ENCODE results near the gene FXYD4. TPM values are rescaled to one million over a fixed set of nuclear protein-coding genes. Genes with fewer than 3 reads are reported as not detected.
"Not testable (repeated sequence)": the region's sequence is repeated elsewhere in the genome, so short reads cannot be mapped to it uniquely, and the experiment has no call there.

The FXYD4 gene
- total RNA-seq: not detected

- Mint-ChIP-seq H3K27me3 (no peaks in the 10 kb centered on the region), H3K36me3 (ENCODE audit: low read depth) (no peaks in the 10 kb centered on the region), H3K9me3 (no peaks in the 10 kb centered on the region), H3K4me3 (no peak within 1 kb of the TSS), H3K27ac (no peak within 1 kb of the TSS), H3K4me1 (peaks cover 11% of the 10 kb centered on the region)
- DNase-seq: no peak
- ChIA-PET POLR2A (interaction anchor here (1.1 kb wide), 1 partner anchor 10 kb away, joined by 3 read pairs; no protein-coding TSS in a partner anchor), CTCF (no interaction called here)
Measured at GRCh38 chr10:43371418-43371817, at the start of gene FXYD4. TSS of gene FXYD4 (plus strand) at chr10:43371636. CDS start at chr10:43373747, 2,111 bp downstream.

- CTCF ChIA-PET: interaction anchor here (1.0 to 2.4 kb wide), 2 partner anchors 30 to 53 kb away, joined by 3 to 13 read pairs; no protein-coding TSS in a partner anchor
Measured at GRCh38 chr10:43322331-43322730, 49.1 kb upstream of the FXYD4 start.

GRCh38 chr10:43322769-43323168 lies 48.7 kb upstream of the FXYD4 start:
- Mint-ChIP-seq H3K27me3 (peaks cover 7% of the 10 kb centered on the region), H3K27ac (no peak overlapping the region), H3K36me3 (ENCODE audit: low read depth) (no peaks in the 10 kb centered on the region), H3K9me3 (no peaks in the 10 kb centered on the region), H3K4me3 (peak overlapping the region; percentile 31), H3K4me1 (peaks cover 46% of the 10 kb centered on the region)
- POLR2A ChIA-PET: interaction anchor here (0.9 to 1.3 kb wide), 3 partner anchors 23 to 30 kb away, joined by 3 to 4 read pairs (median 4); no protein-coding TSS in a partner anchor
- CTCF ChIA-PET: interaction anchor here (1.0 to 2.4 kb wide), 2 partner anchors 30 to 53 kb away, joined by 3 to 13 read pairs; no protein-coding TSS in a partner anchor
- peak; percentile 92 for DNase-seq

More at GRCh38 chr10:43322331-43322730, 49.1 kb upstream of the FXYD4 start:
- Mint-ChIP-seq H3K9me3 (no peaks in the 10 kb centered on the region), H3K36me3 (ENCODE audit: low read depth) (no peaks in the 10 kb centered on the region), H3K27ac (no peak overlapping the region), H3K4me1 (peaks cover 47% of the 10 kb centered on the region), H3K4me3 (no peak overlapping the region), H3K27me3 (peaks cover 5% of the 10 kb centered on the region)
- POLR2A ChIA-PET: interaction anchor here (1.3 kb wide), 1 partner anchor 23 kb away, joined by 4 read pairs; no protein-coding TSS in a partner anchor
- no peak for DNase-seq

DNA sequence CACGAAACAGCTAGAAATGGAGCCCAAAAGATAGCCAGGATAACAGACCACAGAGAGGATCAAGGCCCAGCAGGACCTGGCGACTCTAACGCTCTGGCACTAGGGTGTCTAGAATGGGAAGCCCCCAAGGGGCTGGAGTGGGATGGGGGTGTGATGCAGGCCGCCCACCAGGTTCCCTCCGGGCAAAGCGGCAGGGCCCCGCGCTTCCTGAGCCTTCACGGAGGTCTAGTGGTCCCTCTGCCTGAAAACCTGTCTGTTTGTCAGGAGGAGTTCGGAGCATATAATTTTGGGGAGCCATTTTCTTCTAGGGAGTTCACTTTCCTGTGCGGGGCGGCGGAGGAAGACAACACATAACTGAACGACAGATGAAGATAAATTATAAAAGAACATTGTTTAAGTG lies 48.2 kb upstream of the FXYD4 start:
- Mint-ChIP-seq H3K36me3 (ENCODE audit: low read depth) (no peaks in the 10 kb centered on the region), H3K27me3 (peaks cover 5% of the 10 kb centered on the region), H3K4me3 (no peak overlapping the region), H3K4me1 (peaks cover 45% of the 10 kb centered on the region), H3K9me3 (no peaks in the 10 kb centered on the region), H3K27ac (no peak overlapping the region)
- no peak for DNase-seq
- ChIA-PET CTCF (interaction anchor here (1.0 to 2.4 kb wide), 2 partner anchors 31 to 54 kb away, joined by 3 to 13 read pairs; no protein-coding TSS in a partner anchor), POLR2A (interaction anchor here (0.9 to 1.3 kb wide), 3 partner anchors 24 to 31 kb away, joined by 3 to 4 read pairs (median 4); no protein-coding TSS in a partner anchor)

GRCh38 chr10:43324876-43325275 lies 46.6 kb upstream of the FXYD4 start:
- no peaks in the 10 kb centered on the region for H3K36me3 Mint-ChIP-seq (ENCODE audit: low read depth)
- POLR2A ChIA-PET: no interaction called here

DNA sequence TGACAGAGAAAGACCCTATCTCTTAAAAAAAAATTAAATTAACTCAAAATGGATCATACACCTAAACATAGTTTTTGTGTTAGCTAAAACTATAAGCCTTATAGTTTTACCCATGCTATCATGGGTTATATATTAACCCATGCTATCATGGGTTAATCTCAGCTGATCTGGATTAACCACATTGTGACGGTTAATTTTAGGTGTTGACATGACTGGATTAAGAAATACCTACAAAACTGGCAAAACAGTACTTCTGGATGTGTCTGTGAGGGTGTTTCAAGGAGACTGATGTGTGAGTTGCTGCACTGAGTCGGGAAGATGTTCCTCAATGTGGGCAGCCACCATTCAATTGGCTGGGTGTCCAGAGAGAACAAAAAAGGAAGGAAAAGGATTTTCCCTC lies 44.3 kb upstream of the FXYD4 start:
- POLR2A ChIA-PET: no interaction called here
- no peak for DNase-seq
- CTCF ChIA-PET: interaction anchor here (2.9 kb wide), 1 partner anchor 34 kb away, joined by 15 read pairs; no protein-coding TSS in a partner anchor
- Mint-ChIP-seq H3K27me3 (peaks cover 2% of the 10 kb centered on the region), H3K4me1 (peaks cover 26% of the 10 kb centered on the region), H3K4me3 (no peak overlapping the region), H3K36me3 (ENCODE audit: low read depth) (peaks cover 3% of the 10 kb centered on the region), H3K9me3 (no peaks in the 10 kb centered on the region), H3K27ac (no peak overlapping the region)

More at GRCh38 chr10:43324876-43325275, 46.6 kb upstream of the FXYD4 start:
- Mint-ChIP-seq H3K9me3 (no peaks in the 10 kb centered on the region), H3K4me3 (no peak overlapping the region), H3K27me3 (peaks cover 4% of the 10 kb centered on the region), H3K4me1 (peaks cover 31% of the 10 kb centered on the region), H3K27ac (no peak overlapping the region)
- no peak for DNase-seq
- CTCF ChIA-PET: interaction anchor here (0.6 to 0.9 kb wide), 2 partner anchors 32 to 120 kb away, joined by 3 to 4 read pairs; no protein-coding TSS in a partner anchor

- ChIA-PET CTCF (interaction anchor here (2.9 kb wide), 1 partner anchor 35 kb away, joined by 15 read pairs; no protein-coding TSS in a partner anchor), POLR2A (no interaction called here)
- no peak for DNase-seq
- H3K27ac Mint-ChIP-seq: no peak overlapping the region
- peaks cover 26% of the 10 kb centered on the region for H3K4me1 Mint-ChIP-seq
- no peaks in the 10 kb centered on the region for H3K9me3 Mint-ChIP-seq
- H3K27me3 Mint-ChIP-seq: peaks cover 2% of the 10 kb centered on the region
- peaks cover 3% of the 10 kb centered on the region for H3K36me3 Mint-ChIP-seq (ENCODE audit: low read depth)
- H3K4me3 Mint-ChIP-seq: no peak overlapping the region
Measured at GRCh38 chr10:43327986-43328385, 43.5 kb upstream of the FXYD4 start.

DNA sequence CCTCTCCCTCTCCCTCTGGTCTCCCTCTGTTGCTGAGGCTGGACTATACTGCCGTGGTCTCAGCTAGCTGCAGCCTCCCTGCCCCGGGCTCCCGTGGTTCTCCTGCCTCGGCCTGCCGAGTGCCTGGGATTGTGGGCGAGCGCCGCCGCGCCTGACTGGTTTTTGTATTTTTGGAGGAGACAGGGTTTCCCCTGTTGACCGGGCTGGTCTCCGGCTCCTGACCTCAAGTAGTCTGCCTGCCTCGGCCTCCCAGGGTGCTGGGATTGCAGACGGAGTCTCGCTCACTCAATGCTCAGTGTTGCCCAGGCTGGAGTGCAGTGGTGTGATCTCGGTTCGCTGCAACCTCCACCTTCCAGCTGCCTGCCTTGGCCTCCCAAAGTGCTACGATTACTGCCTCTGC lies 42.6 kb upstream of the FXYD4 start:
- H3K4me1 Mint-ChIP-seq: peaks cover 27% of the 10 kb centered on the region
- not testable (repeated sequence) for DNase-seq; H3K9me3 Mint-ChIP-seq; H3K36me3 Mint-ChIP-seq (ENCODE audit: low read depth); H3K27ac Mint-ChIP-seq; H3K27me3 Mint-ChIP-seq; H3K4me3 Mint-ChIP-seq
- POLR2A ChIA-PET: interaction anchor here (0.5 kb wide), 1 partner anchor 123 kb away, joined by 3 read pairs; no protein-coding TSS in a partner anchor
- CTCF ChIA-PET: interaction anchor here (2.9 kb wide), 1 partner anchor 36 kb away, joined by 15 read pairs; no protein-coding TSS in a partner anchor

GRCh38 chr10:43329246-43329885 lies 42.1 kb upstream of the FXYD4 start:
- CTCF ChIA-PET: interaction anchor here (2.9 kb wide), 1 partner anchor 37 kb away, joined by 15 read pairs; no protein-coding TSS in a partner anchor
- H3K4me1 Mint-ChIP-seq: peaks cover 30% of the 10 kb centered on the region
- H3K27me3 Mint-ChIP-seq; H3K27ac Mint-ChIP-seq; DNase-seq; H3K36me3 Mint-ChIP-seq (ENCODE audit: low read depth); H3K4me3 Mint-ChIP-seq; POLR2A ChIA-PET; H3K9me3 Mint-ChIP-seq: not testable (repeated sequence)

DNA sequence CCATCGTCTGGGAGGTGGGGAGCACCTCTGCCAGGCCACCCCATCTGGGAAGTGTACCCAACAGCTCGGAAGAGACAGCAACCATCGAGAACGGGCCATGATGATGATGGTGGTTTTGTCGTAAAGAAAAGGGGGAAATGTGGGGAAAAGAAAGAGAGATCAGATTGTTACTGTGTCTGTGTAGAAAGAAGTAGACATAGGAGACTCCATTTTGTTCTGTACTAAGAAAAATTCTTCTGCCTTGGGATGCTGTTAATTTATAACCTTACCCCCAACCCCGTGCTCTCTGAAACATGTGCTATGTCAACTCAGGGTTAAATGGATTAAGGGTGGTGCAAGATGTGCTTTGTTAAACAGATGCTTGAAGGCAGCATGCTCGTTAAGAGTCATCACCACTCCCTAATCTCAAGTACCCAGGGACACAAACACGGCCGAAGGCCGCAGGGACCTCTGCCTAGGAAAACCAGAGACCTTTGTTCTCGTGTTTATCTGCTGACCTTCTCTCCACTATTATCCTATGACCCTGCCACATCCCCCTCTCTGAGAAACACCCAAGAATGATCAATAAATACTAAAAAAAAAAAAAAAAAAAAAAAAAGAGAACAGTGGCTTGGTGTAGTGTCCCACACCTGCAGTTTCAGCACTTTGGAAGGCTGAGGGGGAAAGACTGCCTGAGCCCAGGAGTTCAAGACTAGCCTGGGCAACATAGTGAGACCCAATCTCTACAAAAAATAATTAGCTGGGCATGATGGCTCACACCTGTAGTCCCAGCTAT lies 41.2 kb upstream of the FXYD4 start:
- POLR2A ChIA-PET; H3K9me3 Mint-ChIP-seq; CTCF ChIA-PET; H3K27me3 Mint-ChIP-seq; H3K4me3 Mint-ChIP-seq; H3K27ac Mint-ChIP-seq; DNase-seq; H3K36me3 Mint-ChIP-seq (ENCODE audit: low read depth): not testable (repeated sequence)
- peaks cover 30% of the 10 kb centered on the region for H3K4me1 Mint-ChIP-seq

DNA sequence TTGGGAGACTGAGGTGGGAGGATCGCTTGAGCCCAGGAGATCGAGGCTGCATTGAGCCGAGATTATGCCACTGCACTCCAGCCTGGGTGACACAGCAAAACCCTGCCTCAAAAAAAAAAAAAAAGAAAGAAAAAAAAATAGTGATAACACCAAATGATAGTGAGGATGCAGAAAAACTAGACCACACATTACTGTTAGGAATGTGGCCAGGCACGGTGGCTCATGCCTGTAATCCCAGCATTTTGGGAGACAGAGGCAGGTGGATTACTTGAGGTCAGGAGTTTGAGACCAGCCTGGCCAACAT lies 40.7 kb upstream of the FXYD4 start:
- not testable (repeated sequence) for DNase-seq

GRCh38 chr10:43333653-43334052 lies 37.8 kb upstream of the FXYD4 start:
- Mint-ChIP-seq H3K4me3 (no peak overlapping the region), H3K27me3 (peaks cover 3% of the 10 kb centered on the region), H3K27ac (no peak overlapping the region), H3K36me3 (ENCODE audit: low read depth) (peaks cover 7% of the 10 kb centered on the region), H3K4me1 (peaks cover 33% of the 10 kb centered on the region), H3K9me3 (peaks cover 3% of the 10 kb centered on the region)
- ChIA-PET POLR2A (interaction anchor here (1.0 kb wide), 1 partner anchor 119 kb away, joined by 3 read pairs; no protein-coding TSS in a partner anchor), CTCF (interaction anchor here (2.5 kb wide), 1 partner anchor 41 kb away, joined by 9 read pairs; no protein-coding TSS in a partner anchor)
- no peak for DNase-seq

More for the DNA sequence above, 40.7 kb upstream of the FXYD4 start:
- not testable (repeated sequence) for H3K27ac Mint-ChIP-seq; H3K27me3 Mint-ChIP-seq; H3K4me3 Mint-ChIP-seq; H3K9me3 Mint-ChIP-seq; H3K36me3 Mint-ChIP-seq (ENCODE audit: low read depth)
- ChIA-PET POLR2A (interaction anchor here (1.3 kb wide), 1 partner anchor 36 kb away, joined by 4 read pairs; no protein-coding TSS in a partner anchor), CTCF (interaction anchor here (0.6 kb wide), 1 partner anchor 64 kb away, joined by 5 read pairs; the partner anchor contains the start of gene RASGEF1A)
- H3K4me1 Mint-ChIP-seq: peaks cover 27% of the 10 kb centered on the region

GRCh38 chr10:43336061-43336460 lies 35.4 kb upstream of the FXYD4 start:
- Mint-ChIP-seq H3K36me3 (ENCODE audit: low read depth) (peaks cover 7% of the 10 kb centered on the region), H3K27me3 (peaks cover 16% of the 10 kb centered on the region), H3K27ac (no peak overlapping the region), H3K9me3 (peaks cover 3% of the 10 kb centered on the region), H3K4me3 (no peak overlapping the region), H3K4me1 (peaks cover 46% of the 10 kb centered on the region)
- CTCF ChIA-PET: interaction anchor here (1.0 kb wide), 1 partner anchor 43 kb away, joined by 3 read pairs; no protein-coding TSS in a partner anchor
- no peak for DNase-seq
- POLR2A ChIA-PET: no interaction called here

Measured in activated CD4-positive, alpha-beta memory T cell treated with anti-CD3 and anti-CD28 coated beads, Interleukin-2, amount 10 ng/mL, durations not matched to agents 7 days and 5 days (primary cell).